KMS-11 (cell line): ENCODE results near the gene NOTUM.

Experiments
- H2AFZ ChIP-seq: fragments of 200-600 bp; sonication (generic); 2 replicates; pipeline ENCODE4 v1.6.1; 2016; ENCODE audit warnings: antibody characterized with exemption, mixed run types, low read depth
- H3K27ac ChIP-seq: fragments of 200-600 bp; sonication (generic); 2 replicates; pipeline ENCODE4 v1.6.1; 2016; ENCODE audit warnings: mild to moderate bottlenecking, mixed run types
- H3K27me3 ChIP-seq: fragments of 200-600 bp; sonication (generic); 2 replicates; pipeline ENCODE4 v1.6.1; 2017; ENCODE audit warnings: mild to moderate bottlenecking, low read depth, mixed run types, moderate library complexity; ENCODE audit not compliant: insufficient read depth
- H3K36me3 ChIP-seq: fragments of 200-600 bp; sonication (generic); 2 replicates; pipeline ENCODE4 v1.6.1; 2017; ENCODE audit warnings: mild to moderate bottlenecking, mixed run types; ENCODE audit not compliant: insufficient read depth
- H3K4me1 ChIP-seq: fragments of 200-600 bp; sonication (generic); 2 replicates; pipeline ENCODE4 v1.6.1; 2016; ENCODE audit warnings: mild to moderate bottlenecking, low read depth, mixed run types; ENCODE audit not compliant: poor library complexity, severe bottlenecking
- H3K4me2 ChIP-seq: fragments of 200-600 bp; sonication (generic); 2 replicates; pipeline ENCODE4 v1.7.0; 2016; ENCODE audit warnings: mild to moderate bottlenecking, mixed run types
- H3K4me3 ChIP-seq: fragments of 200-600 bp; sonication (generic); IDR thresholded peaks from 2 replicates; pipeline ENCODE4 v1.6.1; 2017; ENCODE audit warnings: low read depth, low read length, mixed read lengths; ENCODE audit not compliant: insufficient read depth
- H3K79me2 ChIP-seq: fragments of 200-600 bp; sonication (generic); 2 replicates; pipeline ENCODE4 v1.6.1; 2016; ENCODE audit warnings: low read depth, mixed run types; ENCODE audit not compliant: insufficient read depth
- H3K9ac ChIP-seq: fragments of 200-600 bp; sonication (generic); 2 replicates; pipeline ENCODE4 v1.6.1; 2016; ENCODE audit warnings: mild to moderate bottlenecking, mixed run types
- H4K20me1 ChIP-seq: fragments of 200-600 bp; sonication (generic); 2 replicates; pipeline ENCODE4 v1.6.1; 2016; ENCODE audit warnings: mild to moderate bottlenecking, mixed run types; ENCODE audit not compliant: insufficient read depth
- TF ChIP-seq, protein P1 (sequence below): fragments of 200-600 bp; sonication (generic); conservative IDR thresholded peaks from 2 replicates; pipeline ENCODE4 v1.6.1; 2017; ENCODE audit warnings: low read depth, mild to moderate bottlenecking, antibody characterized with exemption, low read length, moderate library complexity, mixed read lengths

NOTUM gene

GRCh38 chr17:81939881-81940385, 21.1 kb downstream of the NOTUM start:
- no peaks in the 10 kb centered on the region for H3K36me3 ChIP-seq
- H3K9ac ChIP-seq = no peak overlapping the region
- H3K4me2 ChIP-seq = no peak overlapping the region
- H4K20me1 ChIP-seq = no peaks in the 10 kb centered on the region
- H3K27me3 ChIP-seq = peaks cover 10% of the 10 kb centered on the region; the same call in 1 of the 2 replicates
- no peak overlapping the region for H3K4me3 ChIP-seq
- H2AFZ ChIP-seq = no peak overlapping the region
- H3K27ac ChIP-seq = no peak overlapping the region
- peaks cover 18% of the 10 kb centered on the region for H3K4me1 ChIP-seq
- TF ChIP-seq, protein P1, sequence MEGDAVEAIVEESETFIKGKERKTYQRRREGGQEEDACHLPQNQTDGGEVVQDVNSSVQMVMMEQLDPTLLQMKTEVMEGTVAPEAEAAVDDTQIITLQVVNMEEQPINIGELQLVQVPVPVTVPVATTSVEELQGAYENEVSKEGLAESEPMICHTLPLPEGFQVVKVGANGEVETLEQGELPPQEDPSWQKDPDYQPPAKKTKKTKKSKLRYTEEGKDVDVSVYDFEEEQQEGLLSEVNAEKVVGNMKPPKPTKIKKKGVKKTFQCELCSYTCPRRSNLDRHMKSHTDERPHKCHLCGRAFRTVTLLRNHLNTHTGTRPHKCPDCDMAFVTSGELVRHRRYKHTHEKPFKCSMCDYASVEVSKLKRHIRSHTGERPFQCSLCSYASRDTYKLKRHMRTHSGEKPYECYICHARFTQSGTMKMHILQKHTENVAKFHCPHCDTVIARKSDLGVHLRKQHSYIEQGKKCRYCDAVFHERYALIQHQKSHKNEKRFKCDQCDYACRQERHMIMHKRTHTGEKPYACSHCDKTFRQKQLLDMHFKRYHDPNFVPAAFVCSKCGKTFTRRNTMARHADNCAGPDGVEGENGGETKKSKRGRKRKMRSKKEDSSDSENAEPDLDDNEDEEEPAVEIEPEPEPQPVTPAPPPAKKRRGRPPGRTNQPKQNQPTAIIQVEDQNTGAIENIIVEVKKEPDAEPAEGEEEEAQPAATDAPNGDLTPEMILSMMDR = no peak
- H3K79me2 ChIP-seq = peaks cover 14% of the 10 kb centered on the region; the same call in 1 of the 2 replicates

GRCh38 chr17:81939218-81939617, 21.8 kb downstream of the NOTUM start:
- TF ChIP-seq, protein P1 = no peak
- Histone ChIP-seq H3K36me3 (no peaks in the 10 kb centered on the region), H3K9ac (no peak overlapping the region), H3K27ac (no peak overlapping the region), H3K27me3 (peaks cover 7% of the 10 kb centered on the region; the same call in 1 of the 2 replicates), H3K4me3 (no peak overlapping the region), H4K20me1 (no peaks in the 10 kb centered on the region), H3K4me2 (no peak overlapping the region), H2AFZ (no peak overlapping the region), H3K79me2 (peaks cover 14% of the 10 kb centered on the region; the same call in 1 of the 2 replicates), H3K4me1 (peaks cover 18% of the 10 kb centered on the region)

GRCh38 chr17:81935709-81936084, 25.3 kb downstream of the NOTUM start:
- Histone ChIP-seq H3K27me3 (no peaks in the 10 kb centered on the region), H3K9ac (peak overlapping the region; percentile 95; the same call in 1 of the 2 replicates), H2AFZ (no peak overlapping the region), H3K4me1 (peaks cover 17% of the 10 kb centered on the region), H3K79me2 (peaks cover 14% of the 10 kb centered on the region; the same call in 1 of the 2 replicates), H3K4me2 (peak overlapping the region; percentile 99), H4K20me1 (no peaks in the 10 kb centered on the region), H3K27ac (no peak overlapping the region), H3K4me3 (no peak overlapping the region), H3K36me3 (no peaks in the 10 kb centered on the region)
- TF ChIP-seq, protein P1 = no peak

DNA sequence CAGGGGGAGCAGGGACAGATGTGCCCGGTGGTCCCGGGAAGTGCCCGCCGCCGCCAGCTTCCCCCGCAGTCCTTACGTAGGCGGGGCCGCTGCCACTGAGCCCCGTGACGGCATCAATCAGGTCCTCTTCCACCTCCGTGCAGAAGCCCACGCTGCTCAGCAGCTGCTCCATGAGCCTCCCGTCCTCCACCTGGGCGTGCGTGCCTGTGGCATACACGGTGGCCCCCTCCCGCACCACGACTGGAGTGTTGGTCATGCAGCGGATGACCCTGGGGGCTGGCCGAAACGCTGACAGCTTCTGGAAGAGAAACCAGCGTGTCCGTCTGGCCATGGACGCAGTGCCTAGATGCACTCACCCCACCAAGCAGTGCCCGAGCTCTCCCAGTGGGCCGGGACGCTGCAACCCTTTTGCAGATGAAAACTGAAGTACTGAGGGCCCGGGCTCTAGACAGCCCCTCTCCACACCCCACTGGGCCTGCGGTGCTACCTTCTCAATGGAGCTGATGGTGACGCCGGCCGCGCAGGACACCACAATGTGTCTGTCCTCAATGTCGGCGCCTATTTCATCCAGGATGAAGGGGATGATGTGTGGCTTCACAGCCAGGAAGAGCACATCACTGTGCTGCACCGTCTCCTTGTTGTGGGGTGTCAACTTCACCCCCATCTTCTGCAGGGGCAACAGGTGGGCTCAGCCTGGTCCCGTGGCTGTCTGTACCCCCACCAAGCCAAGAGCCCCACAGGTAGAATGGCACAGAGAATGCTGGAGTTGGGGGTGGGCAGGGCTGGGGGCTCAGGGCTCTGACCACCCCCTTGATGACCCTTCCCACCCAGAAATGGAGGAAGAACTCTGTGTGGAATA, 25.9 kb downstream of the NOTUM start:
- Histone ChIP-seq H3K4me1 (peaks cover 21% of the 10 kb centered on the region), H3K79me2 (peaks cover 14% of the 10 kb centered on the region; the same call in 1 of the 2 replicates), H3K4me3 (no peak overlapping the region), H3K27ac (no peak overlapping the region), H3K36me3 (no peaks in the 10 kb centered on the region), H4K20me1 (no peaks in the 10 kb centered on the region), H3K4me2 (peak overlapping the region; percentile 99; the same call in 1 of the 2 replicates), H2AFZ (no peak overlapping the region), H3K27me3 (no peaks in the 10 kb centered on the region), H3K9ac (no peak overlapping the region)
- TF ChIP-seq, protein P1 = no peak
